ENCODE measurements around the gene DYNLT2.

Gene DYNLT2, protein sequence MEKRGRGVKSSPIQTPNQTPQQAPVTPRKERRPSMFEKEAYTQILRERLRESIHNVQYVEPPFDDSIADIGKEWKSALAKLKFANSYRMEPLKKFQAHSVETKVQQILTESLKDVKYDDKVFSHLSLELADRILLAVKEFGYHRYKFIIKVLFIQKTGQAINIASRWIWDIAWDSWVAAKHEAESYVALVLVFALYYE

GRCh38 chr6:169751242-169752073 is at the start of gene DYNLT2, which contains the start of gene ERMARD:
Gene DYNLT2 (minus strand): TSS chr6:169751572. CDS start chr6:169751458, 114 bp downstream.
Gene ERMARD (plus strand): TSS chr6:169751622. CDS start chr6:169751658, 36 bp downstream.
- peak; percentile 88 for DNase-seq (ENCODE audit: low read depth, low spot score)

DNA sequence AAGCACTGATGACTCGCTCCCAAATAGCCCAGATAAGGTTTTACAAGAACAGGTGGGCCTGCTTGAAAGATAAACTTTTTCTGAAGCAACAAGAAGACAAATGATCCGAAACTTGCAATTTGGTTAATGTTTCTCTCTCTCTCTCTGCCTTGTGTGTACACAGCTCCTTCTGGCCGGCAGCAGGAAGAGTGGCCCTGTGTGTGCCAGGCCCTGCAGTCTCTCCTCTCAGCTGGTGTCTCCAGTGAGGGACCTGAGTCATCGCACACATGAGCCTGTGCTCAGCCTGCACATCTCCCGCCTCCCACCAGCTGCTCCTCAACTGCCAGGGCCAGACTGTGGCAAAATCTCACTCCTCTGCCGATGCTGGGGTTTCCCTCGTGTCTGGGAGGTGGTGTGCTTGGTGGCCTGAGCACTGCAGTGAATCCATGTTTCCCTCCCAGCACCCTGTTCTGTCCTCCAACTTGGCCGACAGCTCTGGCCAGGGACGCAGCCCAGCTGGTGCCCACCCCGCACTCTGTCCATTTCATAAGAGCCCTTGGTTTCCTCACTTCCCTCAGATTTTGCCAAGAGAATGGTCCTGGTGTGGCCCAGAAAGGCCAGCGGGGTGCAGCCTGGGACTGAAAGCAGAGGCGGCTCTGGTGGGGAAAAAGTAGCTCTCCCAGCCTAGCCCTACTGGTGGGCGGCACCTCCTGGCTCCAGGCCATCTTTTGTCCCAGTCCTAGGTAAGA is 49.5 kb upstream of the DYNLT2 start:
- DNase-seq (ENCODE audit: low read depth, low spot score): peak; percentile 31

GRCh38 chr6:169800116-169800667 is 48.8 kb upstream of the DYNLT2 start:
- DNase-seq (ENCODE audit: low read depth, low spot score): no peak

- no peak for DNase-seq (ENCODE audit: low read depth, low spot score)
Observed at GRCh38 chr6:169799474-169799926, 48.1 kb upstream of the DYNLT2 start.

DNA sequence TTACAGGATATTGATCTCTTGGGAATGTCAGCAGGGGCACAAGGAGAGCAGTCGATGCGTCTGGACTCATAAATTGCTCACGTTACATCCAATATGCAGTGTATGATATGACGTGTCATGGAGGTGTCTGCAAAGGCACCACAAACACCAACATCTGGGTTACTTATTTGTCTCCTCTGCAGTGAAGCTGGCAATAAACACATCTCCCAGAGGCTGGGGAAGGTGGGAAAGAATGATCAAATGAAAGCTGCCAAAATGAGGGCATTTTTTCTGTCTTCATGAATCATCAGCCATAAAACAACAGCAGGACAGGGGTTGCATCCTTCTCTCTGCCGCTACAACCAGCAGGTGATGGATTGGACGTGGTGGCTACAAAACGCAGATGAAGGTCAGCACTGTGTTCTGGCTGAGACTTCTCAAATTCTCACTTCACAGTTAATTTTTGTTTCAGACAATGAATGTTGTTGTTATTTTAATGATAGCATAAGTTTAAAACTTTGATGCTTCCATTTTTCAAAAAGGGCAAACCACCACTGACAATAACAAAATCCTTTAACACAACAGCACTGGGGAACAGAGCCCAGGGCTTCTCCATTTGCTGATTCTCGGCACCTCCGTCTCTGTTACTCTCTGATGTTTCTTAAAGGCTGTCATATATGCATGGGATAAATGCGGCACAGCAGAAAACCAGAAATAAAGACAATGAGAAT is 47.5 kb upstream of the DYNLT2 start:
- DNase-seq (ENCODE audit: low read depth, low spot score): no peak

GRCh38 chr6:169795196-169795595 is 43.8 kb upstream of the DYNLT2 start:
- DNase-seq (ENCODE audit: low read depth, low spot score): no peak

DNA sequence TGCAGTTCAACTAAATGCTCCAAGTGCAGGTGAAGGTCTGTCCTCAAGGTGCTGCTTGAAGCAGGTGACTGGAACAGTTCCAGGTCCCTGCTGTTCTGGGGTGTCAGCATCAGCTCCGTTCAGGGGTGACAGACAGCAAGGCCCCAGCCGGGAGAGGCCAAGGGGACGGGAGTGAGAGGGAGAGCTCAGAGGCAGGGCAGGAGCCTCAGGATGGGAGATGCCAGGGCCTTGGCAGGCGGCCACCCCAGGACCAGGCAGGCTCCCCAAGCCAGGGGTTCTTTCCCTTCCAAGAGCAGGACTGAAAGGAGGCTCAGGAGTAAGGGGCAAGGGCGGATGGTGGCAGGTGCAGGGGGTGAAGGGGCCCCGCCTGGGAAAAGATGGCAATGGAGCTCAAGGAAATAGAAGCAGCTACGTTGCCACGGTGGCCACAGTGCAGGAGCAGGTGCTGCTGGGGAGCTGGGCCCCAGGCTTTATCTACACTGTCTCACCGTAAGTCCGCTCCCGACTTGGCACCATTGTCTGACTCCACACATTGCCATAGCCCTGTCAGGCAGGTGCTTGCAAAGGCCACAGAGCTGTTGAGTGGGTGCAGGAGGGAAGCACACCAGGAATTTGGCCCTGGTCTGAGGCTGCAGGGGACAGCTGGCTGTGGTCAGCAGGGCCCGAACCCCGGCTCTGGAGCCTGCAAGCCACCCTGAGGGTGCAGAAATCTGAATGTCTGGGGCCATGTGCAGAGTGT is 43.1 kb upstream of the DYNLT2 start:
- no peak for DNase-seq (ENCODE audit: low read depth, low spot score)

DNA sequence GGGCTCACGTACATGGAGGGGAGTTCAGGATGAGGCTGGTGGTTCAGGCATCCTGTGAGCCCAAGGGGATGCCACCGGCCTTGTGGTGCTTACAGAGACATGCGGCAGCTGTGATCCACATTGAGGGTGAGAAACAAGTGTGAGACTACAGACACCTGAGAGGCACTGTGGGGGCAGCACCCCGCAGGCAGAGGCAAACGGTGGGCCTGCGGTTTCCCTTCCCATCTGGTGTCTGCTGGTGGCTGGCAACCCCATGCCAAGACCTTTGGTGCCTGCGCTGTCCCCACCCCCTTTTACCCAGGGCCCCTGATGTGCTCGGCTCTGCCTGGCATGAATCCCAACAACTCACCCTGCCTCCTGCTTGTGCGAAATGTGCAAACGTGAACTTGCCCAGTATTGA is 42.0 kb upstream of the DYNLT2 start:
- no peak for DNase-seq (ENCODE audit: low read depth, low spot score)

GRCh38 chr6:169792306-169793015 is 41.1 kb upstream of the DYNLT2 start:
- no peak for DNase-seq (ENCODE audit: low read depth, low spot score)

GRCh38 chr6:169791721-169792131 is 40.4 kb upstream of the DYNLT2 start:
- no peak for DNase-seq (ENCODE audit: low read depth, low spot score)

DNA sequence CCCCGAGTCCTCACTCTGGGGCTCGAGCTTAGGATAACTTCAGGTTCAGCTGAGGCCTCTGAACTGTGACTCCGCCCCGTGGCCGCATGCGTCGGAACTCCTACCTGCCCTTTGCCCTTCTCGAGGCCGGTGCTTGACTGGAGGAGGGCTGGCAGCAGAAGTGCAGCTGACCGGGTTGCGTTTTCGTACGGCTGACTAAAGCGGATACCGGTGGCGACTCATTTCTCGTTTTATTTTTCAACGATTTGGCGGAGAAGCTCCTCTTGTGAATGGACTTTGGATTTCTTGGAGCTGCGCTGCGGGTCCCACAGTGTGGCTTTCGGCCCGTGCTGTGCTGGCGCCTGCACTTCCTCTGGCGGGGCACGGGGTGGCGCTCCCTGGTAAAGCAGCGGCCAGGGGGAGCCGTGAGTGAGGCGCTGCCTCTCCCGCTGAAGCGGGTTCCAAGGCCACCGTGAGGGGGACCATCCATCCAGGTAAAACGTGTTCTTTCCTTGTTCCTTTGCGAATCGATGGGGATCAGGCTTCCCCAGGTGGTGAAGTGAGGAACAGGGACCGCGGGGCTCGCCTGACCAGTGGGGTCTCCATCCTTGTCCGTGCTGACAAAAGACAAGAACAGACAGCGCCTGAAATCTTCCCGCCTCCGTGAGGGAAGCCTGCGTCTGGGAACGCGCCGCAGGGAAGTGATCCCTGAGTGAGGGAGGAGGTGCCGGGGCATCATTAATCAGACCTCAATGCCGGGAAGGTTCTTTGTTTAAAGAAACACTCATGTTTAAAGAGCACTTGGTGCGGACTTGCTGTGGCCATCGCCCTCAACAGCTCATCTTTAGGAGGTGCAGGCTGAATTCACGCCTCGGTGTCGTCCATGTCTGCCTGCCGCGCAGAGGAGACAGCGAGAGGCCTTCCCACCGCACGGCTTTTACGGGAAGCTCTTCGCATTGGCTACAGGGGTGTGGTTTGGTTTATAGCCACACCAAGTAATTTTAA is 38.9 kb upstream of the DYNLT2 start:
- peak; percentile 39 for DNase-seq (ENCODE audit: low read depth, low spot score)

DNA sequence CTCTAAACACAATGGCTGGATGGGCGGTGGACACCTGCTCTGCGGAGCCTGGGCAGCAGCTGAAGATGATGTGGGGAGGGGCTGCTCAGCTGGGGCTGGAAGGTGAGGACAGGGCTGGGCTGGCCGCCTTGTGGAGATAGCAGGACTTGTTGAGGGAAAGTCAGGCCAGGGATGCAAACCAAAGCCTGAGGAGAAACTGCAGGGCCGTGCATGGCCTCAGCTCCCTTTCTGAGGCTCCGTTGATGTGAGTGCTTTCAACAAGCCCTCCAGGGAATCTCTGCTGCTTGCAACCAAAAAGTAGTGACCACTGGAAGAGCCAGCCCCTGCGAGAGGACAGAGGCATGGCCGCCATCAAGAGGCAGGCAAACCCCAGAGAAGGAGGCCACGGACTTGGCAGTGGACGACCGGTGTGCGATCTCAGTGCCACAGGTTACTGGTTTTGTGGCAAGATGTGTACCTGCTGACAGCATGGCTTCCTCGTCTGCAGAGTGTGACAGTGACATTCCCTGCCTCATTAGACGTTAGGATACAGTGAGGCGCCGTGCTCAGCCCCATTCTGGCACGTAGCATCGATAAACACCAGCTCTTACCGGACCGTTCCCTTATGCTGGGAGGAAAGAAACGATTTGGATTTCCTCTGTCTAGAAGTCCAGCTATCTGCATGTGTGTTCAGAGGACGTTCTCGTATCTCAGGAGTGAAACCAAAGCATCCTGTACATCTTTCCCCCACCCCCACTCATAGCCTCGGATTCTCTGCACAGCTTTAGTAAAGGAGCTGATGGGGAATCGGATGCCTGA is 38.0 kb upstream of the DYNLT2 start:
- DNase-seq (ENCODE audit: low read depth, low spot score): no peak

DNA sequence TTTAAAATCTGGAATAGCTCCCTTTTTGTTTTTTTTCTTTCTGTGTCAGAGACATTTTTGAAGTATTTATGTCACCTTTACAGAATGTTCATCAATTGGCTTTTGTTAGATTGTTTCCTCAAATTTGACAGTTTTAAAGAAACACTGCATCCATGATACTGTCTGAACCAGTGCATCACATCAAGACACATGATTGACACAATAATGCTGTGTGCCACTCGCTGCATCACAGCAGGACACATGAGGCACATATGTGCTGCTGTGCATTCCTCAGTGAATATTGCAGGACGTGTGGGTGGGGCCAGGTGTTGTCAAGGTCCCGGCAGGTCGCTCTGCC is 37.4 kb upstream of the DYNLT2 start:
- DNase-seq (ENCODE audit: low read depth, low spot score): no peak

DNA sequence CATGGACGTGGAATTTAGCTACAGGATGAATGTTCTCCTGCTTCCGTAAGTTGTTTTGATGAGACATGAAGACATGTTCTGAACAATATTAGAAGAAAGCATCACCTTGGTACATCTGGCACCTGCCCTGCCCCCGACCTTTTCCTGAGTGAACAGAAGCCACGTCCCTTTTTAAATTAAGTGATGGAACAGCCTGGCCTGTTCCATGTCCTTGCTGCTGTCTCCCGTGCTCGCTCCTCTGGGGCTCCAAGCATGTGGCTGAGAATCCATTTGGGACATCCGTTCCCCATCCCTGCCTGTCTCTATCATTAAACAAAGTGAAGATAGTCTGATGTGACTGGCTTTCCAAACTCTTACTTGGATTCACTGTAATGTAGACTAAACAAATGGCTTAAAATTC is 36.4 kb upstream of the DYNLT2 start:
- DNase-seq (ENCODE audit: low read depth, low spot score): no peak

- DNase-seq (ENCODE audit: low read depth, low spot score): no peak
Observed at GRCh38 chr6:169786349-169786748, 35.0 kb upstream of the DYNLT2 start.

DNA sequence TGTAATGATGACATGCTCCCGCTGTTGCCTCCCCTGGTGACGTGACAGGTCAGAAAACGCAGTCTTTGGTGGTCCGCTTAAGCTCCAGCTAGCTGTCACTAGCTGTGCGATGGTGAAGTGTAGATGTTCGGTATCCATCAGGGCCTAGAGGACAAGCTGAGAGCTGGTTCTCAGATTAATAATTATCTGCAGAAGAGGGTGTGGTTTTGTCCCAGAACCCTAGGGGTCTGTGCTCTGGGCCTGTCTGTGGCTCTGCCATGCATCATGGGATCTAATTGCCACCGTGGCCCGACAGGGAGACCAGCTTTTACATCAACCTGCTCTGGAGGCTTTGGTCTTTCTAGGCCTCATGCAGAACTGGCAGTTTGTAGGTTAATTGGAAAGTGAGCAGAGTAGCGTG is 34.2 kb upstream of the DYNLT2 start:
- DNase-seq (ENCODE audit: low read depth, low spot score): no peak

- no peak for DNase-seq (ENCODE audit: low read depth, low spot score)
Observed at GRCh38 chr6:169784821-169785340, 33.5 kb upstream of the DYNLT2 start.
